ENCODE measurements around the gene C17orf113. TPM values are rescaled to one million over a fixed set of nuclear protein-coding genes. Genes with fewer than 3 reads are reported as not detected.
A peak's percentile ranks its signal among the peaks of the same experiment; 100 is the strongest.
"Not testable (repeated sequence)": the region's sequence is repeated elsewhere in the genome, so short reads cannot be mapped to it uniquely, and the experiment has no call there.

Gene C17orf113
- total and polyA plus RNA-seq, 5 donors from 2014 or later, result 0.09 to 0.46 (median 0.33) TPM

DNA sequence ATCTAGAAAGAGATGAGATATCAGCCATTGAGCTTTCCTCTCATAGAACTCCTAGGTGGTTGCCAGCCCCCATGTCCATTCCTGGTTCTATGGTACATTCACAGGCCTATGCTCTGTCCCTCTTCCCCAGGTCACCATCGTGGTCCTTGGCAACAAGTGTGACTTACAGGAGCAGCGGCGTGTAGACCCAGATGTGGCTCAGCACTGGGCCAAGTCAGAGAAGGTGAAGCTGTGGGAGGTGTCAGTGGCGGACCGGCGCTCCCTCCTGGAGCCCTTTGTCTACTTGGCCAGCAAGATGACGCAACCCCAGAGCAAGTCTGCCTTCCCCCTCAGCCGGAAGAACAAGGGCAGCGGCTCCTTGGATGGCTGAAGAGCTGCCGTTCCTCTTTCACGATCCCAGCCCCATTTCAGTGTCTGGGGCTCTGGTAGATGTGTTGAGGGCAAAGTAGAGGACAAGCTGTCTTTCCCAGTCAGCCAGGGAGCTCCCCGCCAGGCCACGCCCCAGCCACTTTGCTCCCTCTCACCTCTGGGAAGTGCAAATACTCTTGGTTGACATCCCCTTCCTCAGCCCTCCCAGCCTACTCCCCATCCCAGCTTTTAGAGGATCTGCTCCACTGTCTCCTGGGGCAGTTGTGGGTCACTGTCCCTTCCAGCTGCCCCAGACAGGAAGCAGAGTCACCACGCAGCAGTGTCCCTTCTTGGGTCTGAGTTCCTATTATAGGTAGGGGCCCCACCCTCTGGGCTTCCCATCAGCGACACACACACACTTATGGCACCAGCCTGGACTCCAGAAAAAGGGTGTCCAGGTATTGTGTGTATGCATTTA is 26.7 kb downstream of the C17orf113 start:
- peaks cover 2 to 39% (median 22%) of the 10 kb centered on the region in 4 donors for H3K4me1 Mint-ChIP-seq
- H3K9me3 Mint-ChIP-seq, result no peaks in the 10 kb centered on the region
- Histone ChIP-seq H3K27me3 (ENCODE audit: control insufficient read depth, insufficient read depth, low read length) (no peaks in the 10 kb centered on the region), H3K4me3 (ENCODE audit: low read depth, low read length) (no peak overlapping the region), H3K4me1 (ENCODE audit: control insufficient read depth, insufficient read depth, low read length, poor library complexity, severe bottlenecking) (peaks cover 22% of the 10 kb centered on the region), H3K9me3 (ENCODE audit: control insufficient read depth in 2 of 2, low read length in 2 of 2) (no peaks in the 10 kb centered on the region), H3K36me3 (ENCODE audit: control insufficient read depth, insufficient read depth, low read length) (peaks cover 22% of the 10 kb centered on the region), H3K27ac (ENCODE audit: insufficient read depth, low read length, poor library complexity, severe bottlenecking) (no peak overlapping the region)
- H3K27me3 Mint-ChIP-seq, result no peaks in the 10 kb centered on the region
- peaks cover 7% of the 10 kb centered on the region for H3K36me3 Mint-ChIP-seq
- H3K4me3 Mint-ChIP-seq, result peak overlapping the region in 1 of 4 donors; percentile 25
- DNase-seq (no peak), ATAC-seq (ENCODE audit: low read depth in 2 of 2) (no peak)
- H3K27ac Mint-ChIP-seq, result no peak overlapping the region

DNA sequence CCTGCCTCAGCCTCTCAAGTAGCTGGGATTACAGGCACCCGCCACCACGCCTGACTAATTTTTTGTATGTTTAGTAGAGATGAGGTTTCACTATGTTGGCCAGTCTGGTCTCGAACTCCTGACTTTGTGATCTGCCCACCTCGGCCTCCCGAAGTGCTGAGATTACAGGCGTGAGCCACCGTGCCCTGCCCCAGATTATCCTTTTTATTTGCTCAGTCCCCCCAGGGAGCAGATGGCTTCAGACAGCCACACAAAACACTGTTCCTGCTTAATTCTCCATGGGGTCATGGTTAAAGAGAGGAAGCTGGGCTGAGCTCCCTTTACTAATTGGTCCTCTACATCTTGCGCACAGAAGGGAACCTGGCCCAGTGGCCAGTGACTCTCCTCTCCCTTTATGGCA is 29.6 kb downstream of the C17orf113 start:
- Mint-ChIP-seq H3K4me3 (peak overlapping the region; percentile 92 to 100 (median 96)), H3K4me1 (peaks cover 8 to 61% (median 40%) of the 10 kb centered on the region in 4 donors), H3K27ac (peak overlapping the region in 2 of 3 donors; percentile 86 to 89)
- Histone ChIP-seq H3K4me1 (ENCODE audit: control insufficient read depth, insufficient read depth, low read length, poor library complexity, severe bottlenecking) (peaks cover 39% of the 10 kb centered on the region), H3K4me3 (ENCODE audit: low read depth, low read length) (peak overlapping the region; percentile 88), H3K36me3 (ENCODE audit: control insufficient read depth, insufficient read depth, low read length) (peaks cover 22% of the 10 kb centered on the region)
- not testable (repeated sequence) for DNase-seq; H3K9me3 ChIP-seq (ENCODE audit: control insufficient read depth in 2 of 2, low read length in 2 of 2); H3K27me3 Mint-ChIP-seq; H3K27me3 ChIP-seq (ENCODE audit: control insufficient read depth, insufficient read depth, low read length); ATAC-seq (ENCODE audit: low read depth in 2 of 2); H3K9me3 Mint-ChIP-seq; H3K36me3 Mint-ChIP-seq; H3K27ac ChIP-seq (ENCODE audit: insufficient read depth, low read length, poor library complexity, severe bottlenecking)

DNA sequence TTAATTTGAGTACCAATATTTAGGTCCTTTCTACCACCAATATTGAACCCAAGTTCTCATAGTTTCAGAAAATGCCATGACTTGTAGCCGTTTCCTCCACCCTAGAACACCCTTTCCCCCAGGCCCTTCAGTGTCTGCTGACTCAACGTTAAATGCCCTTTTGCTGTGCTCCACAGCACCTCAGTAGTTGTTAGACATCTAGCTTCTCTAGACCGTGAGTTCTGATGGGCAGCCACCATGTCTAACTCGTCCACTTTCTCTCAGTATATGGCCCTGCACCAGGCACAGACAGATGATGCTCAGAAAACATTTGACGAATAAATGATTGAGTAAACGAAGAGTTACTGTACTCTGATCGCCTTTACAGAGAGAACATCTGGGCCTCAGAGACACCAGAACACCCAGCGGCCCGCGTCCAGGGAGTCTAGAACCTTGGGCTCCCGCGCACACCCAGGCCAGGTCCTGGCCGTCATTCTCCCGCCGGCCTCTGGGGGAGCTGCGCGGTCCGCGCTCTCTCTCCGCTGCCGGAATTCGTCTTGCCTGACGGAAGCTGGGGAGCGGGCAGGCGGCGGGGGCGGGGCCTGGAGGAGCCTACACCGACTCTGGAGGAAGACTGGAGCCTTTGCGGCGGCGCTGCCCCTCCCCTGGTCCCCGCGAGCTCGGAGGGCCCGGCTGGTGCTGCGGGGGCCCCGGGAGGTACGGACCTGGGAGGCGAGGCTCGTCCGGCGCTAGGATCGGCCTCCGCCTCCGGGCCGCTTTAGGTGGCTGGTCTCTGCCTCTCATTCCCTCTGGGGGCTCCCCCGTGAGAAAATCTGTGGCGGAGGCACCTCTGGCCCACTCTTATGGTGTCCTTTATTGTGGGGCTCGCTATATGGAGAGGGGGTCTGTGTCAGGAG is 30.6 kb downstream of the C17orf113 start, which contains the start of gene NKIRAS2:
Gene NKIRAS2, plus strand, starts transcription at position 582 of the 896 bp plus-strand sequence. CDS start 1,488 bp downstream, outside the sequence.
- peaks cover 42% of the 10 kb centered on the region for H3K4me1 ChIP-seq (ENCODE audit: control insufficient read depth, insufficient read depth, low read length, poor library complexity, severe bottlenecking)
- peak within 1 kb of the TSS; percentile 94 to 100 (median 100) for H3K4me3 Mint-ChIP-seq
- H3K27me3 Mint-ChIP-seq, result peaks cover 6% of the 10 kb centered on the region
- peak; percentile 74 to 82 for ATAC-seq (ENCODE audit: low read depth in 2 of 2)
- peak within 1 kb of the TSS; percentile 74 for H3K27ac ChIP-seq (ENCODE audit: insufficient read depth, low read length, poor library complexity, severe bottlenecking)
- no peaks in the 10 kb centered on the region for H3K27me3 ChIP-seq (ENCODE audit: control insufficient read depth, insufficient read depth, low read length)
- H3K4me3 ChIP-seq (ENCODE audit: low read depth, low read length), result peak within 1 kb of the TSS; percentile 88
- H3K4me1 Mint-ChIP-seq, result peaks cover 11 to 66% (median 46%) of the 10 kb centered on the region in 4 donors
- H3K36me3 Mint-ChIP-seq, result peaks cover 4% of the 10 kb centered on the region
- H3K9me3 ChIP-seq (ENCODE audit: control insufficient read depth in 2 of 2, low read length in 2 of 2), result no peaks in the 10 kb centered on the region
- peaks cover 24% of the 10 kb centered on the region for H3K36me3 ChIP-seq (ENCODE audit: control insufficient read depth, insufficient read depth, low read length)
- DNase-seq, result peak; percentile 89 to 94 (median 93)
- no peaks in the 10 kb centered on the region for H3K9me3 Mint-ChIP-seq
- peak within 1 kb of the TSS; percentile 89 to 100 (median 91) for H3K27ac Mint-ChIP-seq

DNA sequence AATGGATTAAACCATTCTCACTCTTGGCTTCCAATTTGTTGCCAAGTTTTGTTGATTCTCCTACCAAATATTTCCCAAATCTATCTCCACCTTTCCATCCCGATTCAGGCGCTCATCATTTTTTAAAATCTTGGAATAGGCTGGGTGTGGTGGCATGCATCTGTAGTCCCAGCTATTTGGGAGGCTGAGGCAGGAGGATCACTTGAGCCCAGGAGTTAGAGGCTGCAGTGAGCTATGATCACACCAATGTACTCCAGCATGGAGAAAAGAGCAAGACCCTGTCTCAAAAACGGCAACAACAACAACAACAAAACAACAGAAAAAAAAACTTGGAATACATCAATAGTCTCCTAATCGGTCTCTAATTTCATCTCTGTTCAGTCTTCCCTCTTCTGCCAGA is 31.4 kb downstream of the C17orf113 start:
- Histone ChIP-seq H3K27ac (ENCODE audit: insufficient read depth, low read length, poor library complexity, severe bottlenecking) (no peak overlapping the region), H3K4me1 (ENCODE audit: control insufficient read depth, insufficient read depth, low read length, poor library complexity, severe bottlenecking) (peaks cover 41% of the 10 kb centered on the region), H3K27me3 (ENCODE audit: control insufficient read depth, insufficient read depth, low read length) (no peaks in the 10 kb centered on the region), H3K4me3 (ENCODE audit: low read depth, low read length) (no peak overlapping the region), H3K9me3 (ENCODE audit: control insufficient read depth in 2 of 2, low read length in 2 of 2) (no peaks in the 10 kb centered on the region), H3K36me3 (ENCODE audit: control insufficient read depth, insufficient read depth, low read length) (peaks cover 20% of the 10 kb centered on the region)
- Mint-ChIP-seq H3K4me3 (peak overlapping the region; percentile 73 to 100 (median 100)), H3K4me1 (peaks cover 11 to 65% (median 45%) of the 10 kb centered on the region in 4 donors), H3K9me3 (no peaks in the 10 kb centered on the region), H3K27me3 (peaks cover 6% of the 10 kb centered on the region), H3K36me3 (peaks cover 3% of the 10 kb centered on the region), H3K27ac (peak overlapping the region in 1 of 3 donors; percentile 100)
- DNase-seq (no peak), ATAC-seq (ENCODE audit: low read depth in 2 of 2) (no peak)

DNA sequence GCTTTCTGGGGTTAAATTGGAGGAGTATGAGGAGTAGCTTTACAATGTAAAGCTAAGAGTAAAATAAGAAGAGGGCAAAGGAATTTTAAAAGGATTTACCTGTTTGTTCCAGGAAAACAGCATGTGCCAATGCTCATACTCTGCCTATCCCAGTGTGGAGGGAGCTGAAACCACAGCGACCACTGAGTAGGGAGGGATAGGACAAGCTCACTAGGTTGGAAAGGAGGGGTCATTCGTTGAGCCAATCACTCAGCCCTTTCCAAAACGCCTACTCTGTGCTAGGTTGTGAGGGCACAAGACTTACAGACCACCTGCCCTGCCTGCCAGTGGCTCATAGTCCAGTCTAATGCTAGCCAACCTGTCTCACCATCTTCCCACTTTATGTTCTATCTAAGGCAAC is 32.1 kb downstream of the C17orf113 start:
- Histone ChIP-seq H3K4me3 (ENCODE audit: low read depth, low read length) (peak overlapping the region; percentile 97), H3K27ac (ENCODE audit: insufficient read depth, low read length, poor library complexity, severe bottlenecking) (no peak overlapping the region), H3K27me3 (ENCODE audit: control insufficient read depth, insufficient read depth, low read length) (no peaks in the 10 kb centered on the region), H3K4me1 (ENCODE audit: control insufficient read depth, insufficient read depth, low read length, poor library complexity, severe bottlenecking) (peaks cover 41% of the 10 kb centered on the region), H3K36me3 (ENCODE audit: control insufficient read depth, insufficient read depth, low read length) (peaks cover 13% of the 10 kb centered on the region), H3K9me3 (ENCODE audit: control insufficient read depth in 2 of 2, low read length in 2 of 2) (no peaks in the 10 kb centered on the region)
- H3K36me3 Mint-ChIP-seq, result peaks cover 3% of the 10 kb centered on the region
- no peak for ATAC-seq (ENCODE audit: low read depth in 2 of 2)
- peak overlapping the region; percentile 100 for H3K27ac Mint-ChIP-seq
- DNase-seq, result no peak
- H3K9me3 Mint-ChIP-seq, result no peaks in the 10 kb centered on the region
- peak overlapping the region; percentile 99 to 100 (median 100) for H3K4me3 Mint-ChIP-seq
- H3K27me3 Mint-ChIP-seq, result peaks cover 6% of the 10 kb centered on the region
- H3K4me1 Mint-ChIP-seq, result peaks cover 14 to 72% (median 48%) of the 10 kb centered on the region in 4 donors

DNA sequence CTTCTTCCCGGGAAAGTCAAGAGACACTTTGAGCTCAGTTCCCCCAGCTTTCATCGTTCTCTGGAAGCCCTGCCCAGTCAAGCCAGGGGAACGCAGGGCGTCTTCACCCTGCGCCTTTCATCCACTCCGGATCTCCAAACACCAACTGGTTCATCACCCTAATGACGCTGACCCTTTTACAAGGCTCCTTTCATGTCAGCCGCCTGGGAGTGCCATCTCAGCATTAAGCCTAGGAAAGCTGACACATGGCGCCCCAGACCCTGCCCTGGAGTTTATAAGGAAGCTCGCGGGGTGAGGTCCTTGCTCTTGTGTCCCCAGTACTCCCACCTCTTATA is 32.6 kb downstream of the C17orf113 start:
- peaks cover 3% of the 10 kb centered on the region for H3K36me3 Mint-ChIP-seq
- H3K27ac Mint-ChIP-seq, result peak overlapping the region; percentile 100
- no peaks in the 10 kb centered on the region for H3K9me3 Mint-ChIP-seq
- H3K36me3 ChIP-seq (ENCODE audit: control insufficient read depth, insufficient read depth, low read length), result peaks cover 10% of the 10 kb centered on the region
- no peak for ATAC-seq (ENCODE audit: low read depth in 2 of 2)
- H3K27me3 Mint-ChIP-seq, result peaks cover 6% of the 10 kb centered on the region
- peak overlapping the region; percentile 91 for H3K27ac ChIP-seq (ENCODE audit: insufficient read depth, low read length, poor library complexity, severe bottlenecking)
- peak overlapping the region; percentile 99 to 100 (median 100) for H3K4me3 Mint-ChIP-seq
- no peaks in the 10 kb centered on the region for H3K27me3 ChIP-seq (ENCODE audit: control insufficient read depth, insufficient read depth, low read length)
- H3K4me3 ChIP-seq (ENCODE audit: low read depth, low read length), result peak overlapping the region; percentile 97
- H3K9me3 ChIP-seq (ENCODE audit: control insufficient read depth in 2 of 2, low read length in 2 of 2), result no peaks in the 10 kb centered on the region
- H3K4me1 Mint-ChIP-seq, result peaks cover 17 to 75% (median 53%) of the 10 kb centered on the region in 4 donors
- H3K4me1 ChIP-seq (ENCODE audit: control insufficient read depth, insufficient read depth, low read length, poor library complexity, severe bottlenecking), result peaks cover 43% of the 10 kb centered on the region
- no peak for DNase-seq

DNA sequence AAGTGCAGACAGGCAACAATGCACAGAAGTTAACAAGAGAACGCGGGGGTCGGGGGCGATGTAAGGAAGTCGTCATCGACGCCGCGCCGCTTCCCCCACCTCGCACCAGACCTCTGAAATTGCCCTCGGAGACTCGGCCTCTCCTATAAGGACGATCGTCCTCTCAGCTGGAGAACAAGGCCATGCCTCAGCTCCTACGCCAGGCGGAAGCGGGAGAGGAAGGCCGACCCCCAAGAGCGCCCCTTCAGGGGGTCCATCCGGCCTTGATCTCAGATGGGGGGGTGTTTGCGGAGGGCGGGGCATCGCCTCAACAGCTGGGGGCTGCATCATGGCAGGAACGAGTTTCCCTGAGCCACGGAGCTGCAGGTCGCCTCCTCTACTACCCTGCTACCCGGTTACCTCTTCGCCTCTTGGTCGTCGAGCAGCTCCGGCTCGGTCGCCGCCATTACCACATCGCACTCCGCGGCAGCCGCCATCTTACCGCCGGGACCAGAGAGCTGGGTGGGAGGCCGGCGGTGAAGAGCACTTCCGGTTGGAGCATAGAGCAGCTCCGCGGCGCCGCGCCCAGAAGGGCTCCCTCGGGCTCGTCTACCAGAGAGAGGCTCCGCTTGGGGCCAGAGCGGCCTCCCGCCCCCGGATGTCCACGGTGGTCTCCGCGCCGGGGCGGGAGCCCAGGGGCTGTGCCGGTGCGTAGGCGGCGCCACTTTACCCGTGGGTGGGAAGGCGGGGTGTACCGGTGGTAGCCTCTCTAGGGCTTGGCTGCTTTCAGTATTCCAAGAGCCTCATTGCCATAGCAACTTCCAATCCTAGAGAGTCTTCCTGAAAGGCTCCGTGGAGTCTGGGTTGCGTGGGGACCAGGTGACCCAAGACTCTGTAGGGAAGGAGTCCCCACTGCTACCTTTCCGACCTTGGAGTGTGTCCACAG is 33.2 kb downstream of the C17orf113 start, which contains the start of gene DNAJC7:
Gene DNAJC7, minus strand, starts transcription at position 499 of the 925 bp plus-strand sequence. Its CDS starts 23 bp downstream, at position 476.
- DNase-seq, result peak; percentile 83 to 95 (median 89)
- H3K4me3 ChIP-seq (ENCODE audit: low read depth, low read length), result peak within 1 kb of the TSS; percentile 97

More for the DNA sequence above, 33.2 kb downstream of the C17orf113 start, which contains the start of gene DNAJC7:
- H3K27me3 ChIP-seq (ENCODE audit: control insufficient read depth, insufficient read depth, low read length), result no peaks in the 10 kb centered on the region
- Mint-ChIP-seq H3K27ac (peak within 1 kb of the TSS; percentile 100), H3K36me3 (peaks cover 1% of the 10 kb centered on the region), H3K4me3 (peak within 1 kb of the TSS; percentile 99 to 100 (median 100)), H3K9me3 (no peaks in the 10 kb centered on the region), H3K27me3 (peaks cover 6% of the 10 kb centered on the region), H3K4me1 (peaks cover 17 to 78% (median 55%) of the 10 kb centered on the region in 4 donors)
- no peaks in the 10 kb centered on the region for H3K9me3 ChIP-seq (ENCODE audit: control insufficient read depth in 2 of 2, low read length in 2 of 2)
- peak; percentile 92 to 93 for ATAC-seq (ENCODE audit: low read depth in 2 of 2)
- H3K27ac ChIP-seq (ENCODE audit: insufficient read depth, low read length, poor library complexity, severe bottlenecking), result peak within 1 kb of the TSS; percentile 91
- H3K36me3 ChIP-seq (ENCODE audit: control insufficient read depth, insufficient read depth, low read length), result peaks cover 4% of the 10 kb centered on the region
- H3K4me1 ChIP-seq (ENCODE audit: control insufficient read depth, insufficient read depth, low read length, poor library complexity, severe bottlenecking), result peaks cover 48% of the 10 kb centered on the region

Data from CD4-positive, CD25-positive, alpha-beta regulatory T cell (primary cell).